C4-2B (cell line): ENCODE measurements around the gene LIPF.

ENCODE experiments used
- H3K27ac ChIP-seq: fragments of 450-650 bp; 2 replicates; pipeline ENCODE4 v1.5.1; 2017
- ZFX ChIP-seq: fragments of 450-650 bp; IDR thresholded peaks from 2 replicates; pipeline ENCODE4 v1.6.1; 2017
- TF ChIP-seq, protein P1 (sequence below): fragments of 450-650 bp; conservative IDR thresholded peaks from 2 replicates; pipeline ENCODE4 v1.5.1; 2017; ENCODE audit warnings: mild to moderate bottlenecking

LIPF gene

DNA sequence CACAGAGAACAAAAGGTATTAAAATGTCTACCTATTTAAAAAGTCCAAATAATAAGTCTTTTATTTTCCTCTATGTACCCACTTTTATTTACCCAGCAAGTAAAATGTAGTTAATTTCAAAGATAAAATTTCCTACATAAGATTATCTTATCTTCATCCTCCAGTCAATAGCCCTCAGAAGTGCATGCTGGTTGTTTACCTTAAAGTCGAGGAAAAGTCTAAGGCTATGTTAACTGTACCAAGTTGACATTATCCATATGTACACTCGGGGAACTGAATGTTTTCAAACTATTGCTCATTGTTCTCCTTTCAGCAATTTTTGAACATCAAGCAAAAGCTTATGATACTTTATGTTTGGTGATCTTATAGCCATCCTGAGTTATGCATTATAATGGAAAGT is 24.1 kb upstream of the LIPF start:
- H3K27ac ChIP-seq = no peak overlapping the region
- TF ChIP-seq ZFX = no peak
- TF ChIP-seq, protein P1, sequence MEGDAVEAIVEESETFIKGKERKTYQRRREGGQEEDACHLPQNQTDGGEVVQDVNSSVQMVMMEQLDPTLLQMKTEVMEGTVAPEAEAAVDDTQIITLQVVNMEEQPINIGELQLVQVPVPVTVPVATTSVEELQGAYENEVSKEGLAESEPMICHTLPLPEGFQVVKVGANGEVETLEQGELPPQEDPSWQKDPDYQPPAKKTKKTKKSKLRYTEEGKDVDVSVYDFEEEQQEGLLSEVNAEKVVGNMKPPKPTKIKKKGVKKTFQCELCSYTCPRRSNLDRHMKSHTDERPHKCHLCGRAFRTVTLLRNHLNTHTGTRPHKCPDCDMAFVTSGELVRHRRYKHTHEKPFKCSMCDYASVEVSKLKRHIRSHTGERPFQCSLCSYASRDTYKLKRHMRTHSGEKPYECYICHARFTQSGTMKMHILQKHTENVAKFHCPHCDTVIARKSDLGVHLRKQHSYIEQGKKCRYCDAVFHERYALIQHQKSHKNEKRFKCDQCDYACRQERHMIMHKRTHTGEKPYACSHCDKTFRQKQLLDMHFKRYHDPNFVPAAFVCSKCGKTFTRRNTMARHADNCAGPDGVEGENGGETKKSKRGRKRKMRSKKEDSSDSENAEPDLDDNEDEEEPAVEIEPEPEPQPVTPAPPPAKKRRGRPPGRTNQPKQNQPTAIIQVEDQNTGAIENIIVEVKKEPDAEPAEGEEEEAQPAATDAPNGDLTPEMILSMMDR = no peak

DNA sequence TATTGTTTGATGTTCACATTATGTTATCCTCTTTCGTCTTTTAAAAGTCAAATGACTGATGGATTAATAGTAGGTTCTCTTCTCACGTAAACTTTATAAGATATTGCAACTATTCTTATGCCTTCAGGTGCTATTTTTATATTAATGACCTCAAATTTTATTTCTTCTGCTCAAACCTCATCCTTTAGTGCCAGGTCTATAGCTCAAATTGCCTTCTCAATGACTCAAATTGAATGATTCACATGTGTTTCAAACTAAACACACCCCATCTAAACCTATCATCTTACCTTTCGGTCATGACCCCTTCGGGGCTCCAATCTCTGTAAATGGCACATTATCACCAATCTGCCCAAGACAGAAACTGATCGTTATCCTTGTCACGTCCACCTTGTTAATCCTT is 22.0 kb upstream of the LIPF start:
- TF ChIP-seq ZFX = no peak

DNA sequence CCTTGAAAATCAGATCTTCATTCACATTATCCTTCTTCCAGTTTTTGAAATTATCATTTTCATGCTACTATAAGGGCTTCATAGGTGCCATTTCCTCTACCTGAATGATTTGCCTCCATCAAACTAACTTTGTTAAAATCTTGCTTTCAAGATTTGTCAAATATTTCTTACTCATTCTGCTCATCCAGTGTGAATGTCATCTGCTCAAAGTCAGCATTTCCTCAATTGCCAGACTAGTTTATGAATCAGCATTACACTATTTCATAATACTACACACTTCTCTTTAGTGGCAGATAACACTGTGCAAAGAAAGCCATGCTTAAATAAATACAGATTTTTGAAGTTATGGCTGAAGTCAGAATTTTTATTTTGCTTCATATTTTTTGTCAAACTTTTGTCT is 21.3 kb upstream of the LIPF start:
- TF ChIP-seq, protein P1 = no peak
- no peak for TF ChIP-seq ZFX
- no peak overlapping the region for H3K27ac ChIP-seq

More for the DNA sequence above, 22.0 kb upstream of the LIPF start:
- H3K27ac ChIP-seq = no peak overlapping the region

DNA sequence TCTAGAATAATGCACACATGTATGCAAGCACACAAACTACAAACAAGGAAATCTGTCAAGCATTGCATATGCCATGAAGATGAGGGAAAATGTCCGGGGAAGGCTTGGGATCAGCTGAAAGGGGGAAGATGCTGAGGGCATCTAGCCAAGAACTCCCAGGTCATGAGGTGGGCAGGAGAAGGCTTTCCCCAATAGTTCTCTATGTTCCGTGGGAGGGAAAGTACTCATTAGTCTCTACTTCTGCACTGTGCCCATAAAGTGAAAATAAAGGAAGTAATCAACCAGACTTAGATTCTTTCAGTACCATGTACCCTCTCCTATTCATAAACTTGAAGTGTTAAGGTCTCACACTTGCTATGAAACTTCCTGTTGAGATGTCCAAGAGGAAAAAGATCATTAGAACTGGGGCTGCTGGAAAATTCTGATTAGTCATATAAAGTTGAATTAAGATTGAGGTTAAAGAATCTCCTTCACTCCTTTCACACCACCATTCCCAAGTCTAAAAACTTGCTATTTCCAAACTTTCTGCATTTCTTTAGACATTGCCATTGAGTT is 17.1 kb upstream of the LIPF start:
- H3K27ac ChIP-seq = no peak overlapping the region
- TF ChIP-seq, protein P1 = no peak
- no peak for TF ChIP-seq ZFX

DNA sequence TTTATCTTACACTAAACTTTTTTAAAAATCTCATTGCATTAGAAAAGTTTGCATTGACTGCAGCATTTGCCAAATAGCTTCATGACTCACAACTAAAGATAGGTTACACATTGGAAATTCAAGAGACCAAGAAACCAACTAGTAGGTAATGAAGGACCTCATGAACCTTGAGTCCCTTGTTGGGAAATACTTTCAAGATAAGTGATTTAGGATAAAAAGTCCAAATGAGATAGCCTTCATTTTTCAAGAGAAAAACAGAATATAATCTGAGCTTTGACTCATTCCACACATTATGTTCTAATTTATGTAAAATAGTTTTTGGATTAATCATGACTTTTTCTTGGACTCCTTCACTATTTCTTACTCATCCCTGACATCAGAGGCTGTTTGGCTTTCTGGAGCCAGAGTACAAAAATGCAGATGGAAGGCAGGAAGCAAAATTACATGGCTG is 13.1 kb upstream of the LIPF start:
- TF ChIP-seq, protein P1 = no peak
- TF ChIP-seq ZFX = no peak
- H3K27ac ChIP-seq = no peak overlapping the region

DNA sequence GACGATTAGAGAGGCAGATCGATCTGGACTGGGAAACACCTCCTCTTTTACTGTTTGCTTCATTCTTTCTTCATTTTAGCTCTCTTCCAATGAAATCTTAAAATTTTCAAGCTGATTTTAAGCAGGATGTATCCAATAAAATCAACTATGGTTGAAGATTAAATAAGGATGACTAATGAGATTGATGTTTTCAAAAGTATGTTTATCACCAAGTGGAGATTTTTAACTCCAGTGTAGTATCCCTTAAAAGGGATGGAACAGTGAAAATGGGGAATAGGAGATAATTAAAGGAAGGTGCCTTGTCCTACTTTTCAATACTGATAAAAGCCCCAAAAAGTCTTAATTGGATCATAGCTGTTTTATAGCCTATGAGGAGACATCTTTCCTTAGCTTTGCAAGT is 11.6 kb upstream of the LIPF start:
- no peak for TF ChIP-seq ZFX
- TF ChIP-seq, protein P1 = no peak
- H3K27ac ChIP-seq = no peak overlapping the region

DNA sequence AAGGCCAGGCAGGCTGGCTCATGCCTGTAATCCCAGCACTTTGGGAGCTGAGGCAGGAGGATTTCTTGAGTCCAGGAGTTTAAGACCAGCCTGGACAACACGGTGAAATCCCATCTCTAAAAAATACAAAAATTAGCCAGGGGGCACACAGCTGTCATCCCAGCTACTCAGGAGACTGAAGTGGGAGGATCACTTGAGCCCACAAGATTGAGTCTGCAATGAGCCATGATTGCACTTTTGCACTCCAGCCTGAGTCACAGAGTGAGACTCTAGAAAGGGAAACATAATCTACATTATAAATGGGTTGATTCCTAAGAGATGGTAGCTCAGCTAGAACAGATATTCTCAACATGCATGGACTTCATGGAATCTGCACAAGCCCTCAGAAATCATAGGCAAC is 6.3 kb upstream of the LIPF start:
- H3K27ac ChIP-seq = no peak overlapping the region
- TF ChIP-seq, protein P1 = no peak
- TF ChIP-seq ZFX = no peak
